PC-3 (cell line): Measurements from ENCODE around the gene KIF3A. TPM values are rescaled to one million over a fixed set of nuclear protein-coding genes. Genes with fewer than 3 reads are reported as not detected.

ENCODE experiments used
- ATAC-seq: fragments of 200-7000 bp; cut with Tn5 transposase; 2 replicates; pipeline ENCODE4 v1.9.1; 2020; ENCODE audit warnings: mild to moderate bottlenecking, moderate library complexity
- BruUV-seq: library from RNA; stranded (reverse); fragments of 400-500 nt; replicated peaks from 2 replicates; lab custom pipeline; 2021; lab: Mats Ljungman, UMichigan
- CTCF ChIA-PET: fragments of 300-600 bp; sonication (Branson Sonifier 250); formaldehyde crosslinking; loops from one replicate; lab custom pipeline; 2022; ENCODE audit warnings: antibody characterized with exemption; lab: Charles Lee
- POLR2A ChIA-PET: fragments of 300-600 bp; sonication (Branson Sonifier 250); formaldehyde crosslinking; loops from one replicate; lab custom pipeline; 2022; ENCODE audit warnings: antibody characterized with exemption; ENCODE audit not compliant: unreplicated experiment; lab: Charles Lee
- DNase-seq: peaks from one replicate; pipeline ENCODE4 v3.0.0-alpha.2; 2015
- H2AFZ ChIP-seq: fragments of 300-600 bp; sonication (generic); 2 replicates; pipeline ENCODE4 v1.6.0; 2016; ENCODE audit warnings: antibody characterized with exemption, low read length
- H3F3A ChIP-seq: fragments of 300-600 bp; sonication (generic); one replicate; pipeline ENCODE4 v1.6.0; 2017; ENCODE audit warnings: antibody characterized with exemption, low read length, control low read depth, mild to moderate bottlenecking; ENCODE audit not compliant: unreplicated experiment
- H3K27ac ChIP-seq: fragments of 300-600 bp; sonication (generic); 2 replicates; pipeline ENCODE4 v1.5.1; 2016; ENCODE audit warnings: mild to moderate bottlenecking, low read length
- H3K27me3 ChIP-seq: fragments of 300-600 bp; sonication (generic); 2 replicates; pipeline ENCODE4 v1.6.1; 2016; ENCODE audit warnings: low read length, mixed read lengths
- H3K36me3 ChIP-seq: fragments of 300-600 bp; sonication (generic); 2 replicates; pipeline ENCODE4 v1.6.1; 2016; ENCODE audit warnings: low read depth, mixed run types, low read length, mixed read lengths
- H3K4me1 ChIP-seq: fragments of 300-600 bp; sonication (generic); 2 replicates; pipeline ENCODE4 v1.5.1; 2016; ENCODE audit warnings: low read length; ENCODE audit not compliant: insufficient read depth
- H3K4me2 ChIP-seq: fragments of 300-600 bp; sonication (generic); 2 replicates; pipeline ENCODE4 v1.6.0; 2016; ENCODE audit warnings: low read length
- H3K4me3 ChIP-seq: fragments of 300-600 bp; sonication (generic); 2 replicates; pipeline ENCODE4 v1.5.1; 2016; ENCODE audit warnings: mild to moderate bottlenecking, low read length, mixed read lengths
- H3K79me2 ChIP-seq: fragments of 300-600 bp; sonication (generic); 2 replicates; pipeline ENCODE4 v1.6.1; 2017; ENCODE audit warnings: low read length, mixed read lengths
- H3K9ac ChIP-seq: fragments of 300-600 bp; sonication (generic); 2 replicates; pipeline ENCODE4 v1.6.0; 2016; ENCODE audit warnings: mild to moderate bottlenecking, low read length
- H3K9me2 ChIP-seq: fragments of 300-600 bp; sonication (generic); replicated peaks from 2 replicates; pipeline ENCODE4 v1.6.1; 2016; ENCODE audit warnings: mixed run types, low read length, mixed read lengths
- H3K9me3 ChIP-seq: fragments of 300-600 bp; sonication (generic); 2 replicates; pipeline ENCODE4 v1.6.1; 2016; ENCODE audit warnings: low read length, mixed read lengths
- H4K20me1 ChIP-seq: fragments of 300-600 bp; sonication (generic); 2 replicates; pipeline ENCODE4 v1.6.1; 2016; ENCODE audit warnings: low read length, mixed read lengths
- CTCF ChIP-seq: fragments of 300-600 bp; sonication (generic); conservative IDR thresholded peaks from 2 replicates; pipeline ENCODE4 v1.5.1; 2017; ENCODE audit warnings: antibody characterized with exemption, low read depth, mild to moderate bottlenecking, low read length
- EZH2 ChIP-seq: fragments of 300-600 bp; sonication (generic); IDR thresholded peaks from one replicate; pipeline ENCODE4 v1.6.1; 2017; ENCODE audit warnings: antibody characterized with exemption, mild to moderate bottlenecking, low read length; ENCODE audit not compliant: unreplicated experiment
- EZH2phosphoT487 ChIP-seq: fragments of 300-600 bp; sonication (generic); IDR thresholded peaks from 2 replicates; pipeline ENCODE4 v1.6.1; 2018; ENCODE audit warnings: mild to moderate bottlenecking, antibody characterized with exemption, low read length, borderline replicate concordance
- intact Hi-C: fragments of 100-400 bp; cut with micrococcal nuclease; formaldehyde crosslinking; loops from 2 replicates; pipeline ENCODE4 v1.9.0; 2023
- total RNA-seq: library from RNA; depleted of rRNA; stranded (reverse); fragments of >200 nt; gene quantifications from 2 replicates; pipeline ENCODE4 v1.2.3, GENCODE V29; 2014

The KIF3A gene
- total RNA-seq, 1 experiment from 2014 or later = 5.7 TPM

GRCh38 chr5:132750471-132751230 is 13.3 kb upstream of the KIF3A start:
- ATAC-seq (no peak), DNase-seq (no peak)
- intact Hi-C loops = no loop called here
- Histone ChIP-seq H3K4me3 (no peak overlapping the region), H3K9ac (no peak overlapping the region), H3K9me2 (no peaks in the 10 kb centered on the region), H3F3A (no peaks in the 10 kb centered on the region), H3K27ac (no peak overlapping the region), H3K36me3 (no peaks in the 10 kb centered on the region), H3K4me1 (no peaks in the 10 kb centered on the region), H3K9me3 (no peaks in the 10 kb centered on the region), H3K79me2 (no peaks in the 10 kb centered on the region), H3K4me2 (no peak overlapping the region), H3K27me3 (no peaks in the 10 kb centered on the region), H4K20me1 (no peaks in the 10 kb centered on the region), H2AFZ (no peak overlapping the region)
- TF ChIP-seq CTCF (no peak), EZH2phosphoT487 (no peak), EZH2 (no peak)
- POLR2A ChIA-PET = no interaction called here
- CTCF ChIA-PET = no interaction called here
- no TSS peak for BruUV-seq

GRCh38 chr5:132749506-132749905 is 12.2 kb upstream of the KIF3A start:
- DNase-seq (no peak), ATAC-seq (no peak)
- no peaks in the 10 kb centered on the region for H3K4me1 ChIP-seq
- no peaks in the 10 kb centered on the region for H3K9me3 ChIP-seq
- ChIA-PET CTCF (no interaction called here), POLR2A (no interaction called here)
- BruUV-seq = no TSS peak
- H3K79me2 ChIP-seq = no peaks in the 10 kb centered on the region
- H2AFZ ChIP-seq = no peak overlapping the region
- no peaks in the 10 kb centered on the region for H3K27me3 ChIP-seq
- H3K27ac ChIP-seq = no peak overlapping the region
- no peaks in the 10 kb centered on the region for H3K36me3 ChIP-seq
- H4K20me1 ChIP-seq = no peaks in the 10 kb centered on the region
- no peak overlapping the region for H3K9ac ChIP-seq
- intact Hi-C loops = no loop called here
- no peaks in the 10 kb centered on the region for H3K9me2 ChIP-seq
- H3K4me3 ChIP-seq = no peak overlapping the region
- TF ChIP-seq EZH2phosphoT487 (no peak), EZH2 (no peak), CTCF (no peak)
- no peak overlapping the region for H3K4me2 ChIP-seq
- no peaks in the 10 kb centered on the region for H3F3A ChIP-seq

- no TSS peak for BruUV-seq
- intact Hi-C loops = no loop called here
- Histone ChIP-seq H3K79me2 (no peaks in the 10 kb centered on the region), H3K9ac (no peak overlapping the region), H3K4me3 (no peak overlapping the region), H3K9me2 (no peaks in the 10 kb centered on the region), H2AFZ (no peak overlapping the region), H3K4me2 (no peak overlapping the region), H3K9me3 (no peaks in the 10 kb centered on the region), H3K4me1 (no peaks in the 10 kb centered on the region), H3K27ac (no peak overlapping the region), H3K36me3 (no peaks in the 10 kb centered on the region), H4K20me1 (no peaks in the 10 kb centered on the region), H3F3A (no peaks in the 10 kb centered on the region), H3K27me3 (no peaks in the 10 kb centered on the region)
- ChIA-PET CTCF (no interaction called here), POLR2A (no interaction called here)
- DNase-seq (no peak), ATAC-seq (no peak)
- TF ChIP-seq CTCF (no peak), EZH2phosphoT487 (no peak), EZH2 (no peak)
These were observed 11.2 kb upstream of the KIF3A start for GRCh38 chr5:132748522-132749000.
